ENCODE measurements around the gene ATMIN. TPM values are rescaled to one million over a fixed set of nuclear protein-coding genes. Genes with fewer than 3 reads are reported as not detected.

ATMIN gene
- total RNA-seq (2014; rRNA removed; shearing (Covaris generic)), result 36.5 and 44.2 TPM in 2 replicates

DNA sequence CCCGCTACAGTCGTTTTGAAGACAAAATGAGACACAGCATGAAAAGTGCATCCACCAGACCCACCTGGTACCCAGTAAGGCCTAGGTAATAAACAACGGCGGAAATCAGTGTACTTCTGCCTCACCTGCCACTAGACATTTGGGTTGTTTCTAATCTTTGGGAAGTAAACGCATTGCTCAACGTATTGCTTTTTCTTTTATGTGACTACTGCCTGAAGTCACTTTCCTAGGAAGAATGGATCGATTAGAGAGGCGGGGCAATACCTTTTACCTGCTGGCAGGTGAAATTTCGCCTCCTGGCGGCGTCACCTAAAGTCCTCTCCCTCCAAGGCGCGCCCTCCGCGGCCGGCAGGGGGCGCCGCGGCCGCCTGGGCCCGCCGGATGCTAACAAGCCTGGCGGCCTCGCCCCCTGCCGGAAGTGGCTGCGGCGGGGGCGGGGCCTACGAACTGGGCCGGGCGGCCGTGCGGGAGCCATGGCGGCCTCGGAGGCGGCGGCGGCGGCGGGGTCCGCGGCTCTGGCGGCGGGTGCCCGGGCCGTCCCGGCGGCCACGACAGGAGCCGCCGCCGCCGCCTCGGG is at the start of gene ATMIN:
Gene ATMIN, plus strand, starts transcription at position 445 of the 577 bp plus-strand sequence. Its CDS starts 29 bp downstream, at position 474.
- peak; percentile 56 for DNase-seq (ENCODE audit: low spot score)

DNA sequence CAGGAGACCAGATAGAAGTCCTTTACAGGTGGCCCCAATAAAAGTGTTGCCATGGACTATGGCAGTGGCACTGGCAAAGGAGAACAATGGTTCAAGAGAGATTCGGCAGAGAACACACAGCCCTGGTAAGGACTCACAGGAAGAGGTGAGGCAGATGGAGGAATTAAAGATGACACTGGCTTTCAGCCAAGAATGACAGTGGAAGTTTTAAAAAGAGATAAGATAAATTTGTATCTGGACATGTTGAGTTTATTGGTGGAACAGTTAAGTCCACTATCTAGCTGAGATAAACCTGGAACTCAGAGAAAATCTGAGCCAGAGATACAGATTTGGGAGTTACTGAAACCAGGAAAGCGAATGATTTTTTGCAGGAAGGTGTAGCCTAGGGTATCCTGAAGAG is 49.1 kb upstream of the ATMIN start:
- no peak for DNase-seq (ENCODE audit: low spot score)

DNA sequence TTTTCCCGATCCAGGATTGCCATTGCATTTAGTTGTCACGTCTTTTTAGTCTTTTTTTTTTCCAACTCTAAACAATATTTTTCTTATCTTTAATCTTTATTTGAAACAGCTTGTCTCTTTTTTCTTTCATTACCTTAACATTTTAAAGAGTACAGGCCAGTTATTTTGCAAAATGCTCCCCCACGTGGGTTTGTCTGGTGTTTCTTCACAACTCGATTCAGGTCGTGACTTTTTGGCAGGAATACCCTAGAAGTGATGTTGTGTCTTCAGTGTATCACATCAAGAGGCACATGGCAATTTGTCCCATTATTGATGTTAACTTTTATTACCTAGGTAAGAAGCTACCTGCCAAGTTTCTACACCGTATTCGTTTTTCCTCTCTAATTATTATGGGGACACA is 46.9 kb upstream of the ATMIN start:
- no peak for DNase-seq (ENCODE audit: low spot score)

DNA sequence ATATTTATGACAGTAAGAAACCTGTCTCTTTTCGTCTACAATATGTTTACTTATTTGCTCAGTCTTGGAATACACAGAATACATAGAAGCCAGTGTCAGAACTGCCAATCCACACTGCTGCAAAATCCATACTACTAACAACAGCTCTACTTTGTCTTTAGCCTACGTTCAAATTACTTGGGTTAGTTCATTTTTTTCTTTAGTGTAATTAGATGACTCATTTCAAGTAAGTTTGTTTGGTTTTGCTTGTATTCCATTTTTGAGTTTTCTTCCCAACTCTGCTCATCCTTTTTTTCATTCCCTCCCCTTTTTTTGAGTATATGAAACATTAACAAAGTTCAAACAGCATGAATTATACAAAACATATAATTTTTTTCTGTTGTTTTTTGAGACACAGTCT is 45.8 kb upstream of the ATMIN start:
- DNase-seq (ENCODE audit: low spot score), result no peak

DNA sequence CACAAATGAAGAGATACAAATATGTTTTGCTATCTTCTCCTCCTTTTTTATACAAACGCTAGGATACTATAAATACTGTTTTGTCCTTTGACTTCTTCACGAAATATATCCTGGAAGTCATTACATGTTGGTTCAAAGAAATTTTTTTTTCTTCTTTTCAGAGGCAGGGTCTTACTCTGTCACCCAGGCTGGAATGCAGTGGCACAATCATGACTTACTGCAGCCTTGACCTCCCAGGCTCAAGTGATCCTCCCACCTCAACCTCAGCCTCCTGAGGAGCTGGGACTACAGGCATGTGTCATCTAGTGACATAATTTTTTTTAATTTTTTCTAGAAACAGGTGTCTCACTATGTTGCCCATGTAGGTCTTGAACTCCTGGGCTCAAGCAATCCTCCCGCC is 45.1 kb upstream of the ATMIN start:
- no peak for DNase-seq (ENCODE audit: low spot score)

- DNase-seq (ENCODE audit: low spot score), result no peak
Observed at GRCh38 chr16:80990978-80991377, 44.7 kb upstream of the ATMIN start.

DNA sequence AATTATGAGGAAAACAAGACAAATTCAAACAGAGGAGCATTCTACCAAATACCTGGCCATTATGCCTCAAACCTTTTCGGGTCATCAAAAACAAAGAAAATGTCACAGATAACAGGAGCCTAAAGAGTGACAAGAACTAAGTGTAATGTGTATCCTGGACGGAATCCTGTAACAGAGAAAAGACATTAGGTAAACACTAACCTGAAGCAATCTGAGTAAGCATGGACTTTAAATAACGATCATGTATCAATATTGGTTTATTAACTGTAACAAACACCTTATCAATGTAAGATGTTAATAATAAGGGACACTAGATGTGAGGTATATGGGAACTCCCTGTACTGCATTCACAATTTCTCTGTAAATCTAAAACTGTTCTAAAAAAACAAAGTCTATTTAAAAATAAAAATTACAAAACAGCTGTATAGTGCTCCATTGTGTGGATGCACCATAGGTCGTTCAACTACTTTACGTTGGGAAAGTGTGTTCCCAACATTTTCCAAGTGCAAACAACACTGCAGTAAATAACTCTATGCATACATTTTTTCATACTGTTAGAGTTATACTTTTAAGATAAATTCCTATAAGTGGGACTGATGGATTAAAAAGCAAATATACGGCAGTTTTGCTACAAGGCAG is 43.7 kb upstream of the ATMIN start:
- DNase-seq (ENCODE audit: low spot score), result no peak

DNA sequence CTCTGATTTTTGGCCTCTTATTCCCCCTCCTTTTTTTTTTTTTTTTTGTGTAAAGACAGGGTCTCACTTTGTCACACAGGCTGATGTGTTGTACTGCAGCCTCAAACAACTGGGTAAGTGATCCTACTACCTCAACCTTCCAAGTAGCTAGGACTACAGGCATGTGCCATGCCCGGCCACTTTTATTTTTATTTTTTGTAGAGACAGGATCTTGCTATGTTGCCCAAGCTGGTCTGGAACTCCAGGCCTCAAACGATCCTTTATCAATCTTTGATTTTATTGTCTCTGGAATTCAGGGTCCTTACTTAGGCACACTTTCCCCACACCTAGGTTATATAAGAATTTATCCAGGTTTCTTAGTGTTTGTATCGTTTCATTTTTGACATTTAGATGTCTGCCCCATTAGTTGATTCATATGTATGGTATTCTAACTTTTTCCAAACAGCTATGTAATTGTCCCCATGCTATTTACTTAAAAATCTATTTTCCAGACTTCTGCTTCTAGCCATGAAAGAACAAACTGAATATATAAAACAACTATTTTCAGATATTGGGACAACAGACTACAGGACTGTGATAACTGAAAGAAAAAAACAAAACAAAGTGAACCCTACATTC is 42.9 kb upstream of the ATMIN start:
- DNase-seq (ENCODE audit: low spot score), result no peak

- peak; percentile 60 for DNase-seq (ENCODE audit: low spot score)
Observed at GRCh38 chr16:80993307-80993706, 42.3 kb upstream of the ATMIN start.

DNA sequence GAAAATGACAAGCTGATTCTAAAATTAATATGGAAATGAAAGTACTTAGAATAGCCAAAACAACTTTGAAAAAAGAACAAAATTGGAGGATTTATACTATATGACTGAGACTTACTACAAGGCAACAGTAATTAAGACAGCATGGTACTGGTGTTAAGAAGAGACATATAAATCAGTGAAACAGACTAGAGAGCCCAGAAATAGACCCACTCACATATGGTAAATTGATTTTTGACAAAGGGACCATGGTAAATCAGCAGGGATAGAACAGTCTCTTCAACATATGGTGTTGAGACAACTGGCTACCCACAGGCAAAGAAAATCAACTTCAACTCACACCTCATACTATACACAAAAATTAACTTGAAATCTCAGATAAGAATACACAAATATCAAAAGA is 41.8 kb upstream of the ATMIN start:
- no peak for DNase-seq (ENCODE audit: low spot score)

DNA sequence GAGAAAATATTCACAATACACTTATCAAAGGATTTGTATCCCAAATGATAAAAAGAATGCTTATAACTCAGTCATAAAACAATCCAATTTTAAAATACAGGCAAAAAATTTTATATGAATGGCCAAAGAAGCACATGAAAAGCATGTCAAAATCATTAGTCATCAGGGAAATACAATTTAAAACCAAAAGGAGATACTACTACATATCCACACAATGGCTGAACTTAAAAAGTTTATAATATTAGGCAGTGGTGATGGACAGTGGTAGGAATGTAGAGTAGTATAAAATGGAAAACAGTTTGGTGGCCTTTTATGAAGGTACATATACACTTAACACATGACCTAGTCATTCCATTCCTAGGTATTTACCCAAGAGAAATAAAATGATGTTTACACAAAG is 41.2 kb upstream of the ATMIN start:
- no peak for DNase-seq (ENCODE audit: low spot score)

DNA sequence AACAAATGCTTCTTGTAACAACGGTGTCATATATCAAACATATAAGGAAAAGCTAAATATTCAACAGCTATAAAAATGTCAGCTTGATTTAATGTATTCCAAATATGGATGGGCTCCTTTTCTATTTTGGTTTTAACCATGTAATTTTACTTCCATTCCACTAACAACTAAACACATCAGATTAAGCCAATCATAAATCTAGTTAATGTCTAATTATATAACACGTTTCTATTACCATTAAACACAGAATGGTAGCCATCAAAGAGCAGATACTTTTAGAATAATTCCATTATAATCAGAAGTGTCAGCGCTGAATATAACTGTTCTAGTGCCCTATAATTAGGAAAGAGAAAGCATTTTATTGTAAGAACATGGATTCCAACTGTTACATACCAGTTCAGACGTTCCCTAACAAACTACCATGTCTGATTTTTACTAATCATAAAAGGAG is 38.9 kb upstream of the ATMIN start:
- DNase-seq (ENCODE audit: low spot score), result no peak

- no peak for DNase-seq (ENCODE audit: low spot score)
Observed at GRCh38 chr16:80997139-80997798, 38.4 kb upstream of the ATMIN start.

DNA sequence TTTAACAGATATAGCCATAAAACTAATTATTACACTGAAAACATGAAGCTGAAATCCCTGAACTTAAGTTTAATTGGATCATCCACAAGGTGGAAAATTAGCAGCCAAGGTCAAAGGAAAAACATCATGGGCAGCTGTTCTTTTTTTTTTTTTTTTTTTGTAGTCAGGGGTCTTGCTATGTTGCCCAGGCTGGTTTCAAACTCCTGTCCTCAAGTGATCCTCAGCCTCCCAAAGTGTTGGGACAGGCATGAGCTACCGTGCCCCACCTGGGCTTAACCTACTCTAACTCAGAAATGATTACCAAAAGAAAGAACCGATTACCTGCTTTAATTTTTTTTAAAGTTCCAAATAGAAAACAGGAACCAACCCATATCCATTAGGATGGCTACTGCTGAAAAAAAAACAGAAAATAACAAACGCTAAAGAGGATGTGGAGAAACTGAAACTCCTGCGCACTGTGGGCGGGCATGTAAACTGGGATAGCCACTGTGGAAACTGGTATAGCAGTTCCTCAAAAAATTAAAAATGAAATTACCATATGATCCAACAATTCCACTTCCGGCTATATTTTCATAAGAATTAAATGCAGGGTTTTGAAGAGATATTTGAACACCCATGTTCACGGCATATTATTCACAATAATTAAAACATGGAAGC is 37.5 kb upstream of the ATMIN start:
- no peak for DNase-seq (ENCODE audit: low spot score)

DNA sequence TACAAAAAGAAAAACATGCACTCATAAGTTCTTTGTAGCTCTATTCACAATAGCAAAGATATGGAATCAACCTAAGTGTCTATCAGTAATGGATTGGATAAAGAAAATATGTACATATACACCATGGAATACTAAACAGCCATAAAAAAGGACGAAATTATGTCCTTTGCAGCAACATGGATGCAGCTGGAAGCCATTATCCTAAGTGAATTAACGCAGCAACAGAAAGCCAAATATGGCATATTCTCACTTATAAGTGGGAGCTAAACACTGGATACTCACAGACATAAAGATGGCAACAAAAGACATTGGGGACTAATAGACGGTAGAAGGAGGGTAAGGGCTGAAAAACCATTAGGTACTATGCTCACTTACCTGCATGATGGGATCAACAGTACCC is 34.8 kb upstream of the ATMIN start:
- DNase-seq (ENCODE audit: low spot score), result no peak

- no peak for DNase-seq (ENCODE audit: low spot score)
Observed at GRCh38 chr16:81001330-81001729, 34.3 kb upstream of the ATMIN start.

DNA sequence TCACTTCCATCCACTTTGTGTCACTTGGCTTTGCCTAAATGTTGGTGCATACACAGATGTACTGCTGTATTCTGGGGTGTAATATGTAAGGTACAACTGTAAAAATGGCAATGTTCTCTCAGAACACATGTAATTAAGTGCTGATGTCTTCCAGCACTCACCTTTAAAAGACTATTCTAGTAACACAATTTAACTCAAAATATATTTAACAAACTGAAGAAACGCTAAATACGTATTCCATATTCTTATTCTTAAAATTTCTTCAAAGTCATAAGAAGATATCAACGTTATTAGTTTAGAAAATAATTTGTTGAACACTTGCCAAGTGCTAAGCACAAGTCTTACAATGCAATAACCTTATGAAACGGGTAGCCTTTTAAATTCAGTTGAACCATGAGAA is 32.6 kb upstream of the ATMIN start:
- no peak for DNase-seq (ENCODE audit: low spot score)

DNA sequence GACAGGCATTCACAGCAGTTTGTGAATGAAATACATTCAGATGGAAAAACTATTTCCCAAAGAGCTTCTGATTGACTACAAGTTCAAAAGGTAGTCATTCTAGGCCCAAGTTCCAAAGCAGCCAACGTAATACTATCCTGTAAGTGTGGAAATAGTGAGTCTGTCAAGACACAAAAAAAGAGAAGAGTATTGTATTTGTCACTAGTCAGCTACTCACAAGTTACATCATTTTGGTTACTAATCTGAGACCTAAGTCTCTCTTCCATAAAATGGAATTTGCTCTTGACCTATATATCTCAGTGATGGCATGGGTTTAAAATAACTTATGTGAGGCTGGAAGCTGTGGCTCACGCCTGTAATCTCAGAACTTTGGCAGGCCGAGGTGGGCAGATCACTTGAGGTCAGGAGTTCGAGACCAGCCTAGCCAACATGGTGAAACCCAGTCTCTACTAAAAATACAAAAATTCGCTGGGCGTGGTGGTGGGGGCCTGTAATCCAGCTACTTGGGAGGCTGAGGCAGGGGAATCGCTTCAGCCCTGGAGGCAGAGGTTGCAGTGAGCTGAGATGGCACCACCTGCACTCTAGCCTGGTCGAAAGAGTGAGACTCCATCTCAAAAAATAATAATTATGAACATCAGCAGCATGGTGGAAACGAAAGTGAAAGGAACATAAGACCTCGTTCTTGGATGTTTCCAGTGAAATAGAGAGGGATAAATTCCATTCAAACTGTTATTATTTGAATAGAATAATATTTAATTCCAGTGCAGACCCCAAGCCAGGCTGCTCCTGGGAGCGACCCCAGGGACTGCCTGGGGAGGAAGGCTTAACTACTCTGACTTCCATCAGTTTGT is 31.8 kb upstream of the ATMIN start:
- DNase-seq (ENCODE audit: low spot score), result no peak

DNA sequence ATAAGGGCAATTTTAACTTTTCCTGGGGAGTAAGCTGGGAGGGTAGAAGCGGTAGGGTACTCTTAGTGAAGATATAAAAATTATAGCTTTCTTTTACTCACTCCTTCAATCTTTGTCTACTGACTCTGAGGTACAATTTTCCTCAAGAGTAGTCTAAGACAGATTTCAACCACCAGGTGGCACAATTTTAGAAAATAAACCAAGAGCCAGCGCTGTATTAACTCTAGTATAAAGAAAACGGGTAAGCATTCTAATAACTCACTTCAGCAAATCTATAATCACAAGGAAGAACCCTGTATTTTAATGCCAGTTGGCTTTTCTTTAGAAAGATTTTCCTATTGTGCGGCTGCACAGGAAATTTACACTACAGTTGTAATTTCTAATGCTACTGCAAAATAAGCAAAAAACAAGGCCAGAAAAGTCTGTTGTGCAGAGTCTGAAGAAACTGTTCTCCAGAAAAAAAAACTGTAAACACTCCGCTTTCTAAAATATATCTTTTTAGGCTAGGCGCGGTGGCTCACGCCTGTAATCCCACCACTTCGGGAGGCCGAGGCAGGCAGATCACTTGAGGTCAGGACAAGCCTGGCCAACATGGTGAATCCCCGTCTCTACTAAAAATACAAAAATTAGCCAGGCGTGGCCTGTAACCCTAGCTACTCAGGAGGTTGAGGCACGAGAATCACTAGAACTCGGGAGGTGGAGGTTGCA is 30.8 kb upstream of the ATMIN start:
- peak; percentile 27 for DNase-seq (ENCODE audit: low spot score)

DNA sequence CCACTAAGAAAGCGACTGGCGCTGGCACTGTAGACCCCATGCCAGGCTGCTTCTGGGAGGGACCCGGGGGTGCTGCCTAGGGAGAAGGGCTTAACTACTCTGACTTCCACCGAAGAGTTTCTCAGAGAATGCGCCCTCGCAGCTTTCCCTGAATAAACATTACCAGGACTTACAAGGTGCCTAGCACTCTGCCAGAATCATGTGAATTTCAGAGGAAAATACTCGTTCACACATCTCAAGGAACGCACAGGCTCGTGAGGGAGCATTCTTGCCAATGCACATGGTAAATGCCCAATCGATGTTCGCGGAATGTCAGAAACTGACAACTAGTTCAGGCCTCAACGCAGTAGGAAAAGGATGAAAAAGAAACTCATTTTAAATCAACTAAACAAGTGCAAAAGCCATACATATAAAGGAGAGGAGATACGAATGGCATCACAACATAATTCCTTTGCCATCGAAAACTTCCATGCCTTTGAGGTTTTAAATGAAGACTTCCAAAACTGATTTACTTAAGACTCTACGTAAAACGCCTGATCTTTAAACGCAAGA is 30.0 kb upstream of the ATMIN start:
- DNase-seq (ENCODE audit: low spot score), result no peak
